ENCODE results near the gene TRIM54. TPM values are rescaled to one million over a fixed set of nuclear protein-coding genes. Genes with fewer than 3 reads are reported as not detected.
"Not testable (repeated sequence)": the region's sequence is repeated elsewhere in the genome, so short reads cannot be mapped to it uniquely, and the experiment has no call there.

TRIM54 gene
- total RNA-seq, 2 experiments from 2014 or later: 0.16 to 0.23 TPM

- DNase-seq: no peak
- no peak for TF ChIP-seq CTCF (IDR thresholded peaks at IDR 0.05)
- intact Hi-C loops (cut with micrococcal nuclease): no loop called here
- no peaks in the 10 kb centered on the region for H3K4me1 Mint-ChIP-seq (ENCODE audit: low read depth)
- H3K36me3 Mint-ChIP-seq (ENCODE audit: low read depth): no peaks in the 10 kb centered on the region
- POLR2A ChIA-PET: interaction anchor here (1.4 kb wide), 1 partner anchor 24 kb away, joined by 3 read pairs; no protein-coding TSS in a partner anchor
- CTCF ChIA-PET: interaction anchor here (0.6 to 4.4 kb wide), 6 partner anchors 8 to 31 kb away, joined by 3 to 30 read pairs (median 8); no protein-coding TSS in a partner anchor
- no peak for ATAC-seq
- H3K27ac Mint-ChIP-seq: no peak overlapping the region
- no peaks in the 10 kb centered on the region for H3K9me3 Mint-ChIP-seq
- H3K4me3 Mint-ChIP-seq: no peak overlapping the region
- peaks cover 4% of the 10 kb centered on the region for H3K27me3 Mint-ChIP-seq
Observed at GRCh38 chr2:27271631-27272340, 10.4 kb upstream of the TRIM54 start.

DNA sequence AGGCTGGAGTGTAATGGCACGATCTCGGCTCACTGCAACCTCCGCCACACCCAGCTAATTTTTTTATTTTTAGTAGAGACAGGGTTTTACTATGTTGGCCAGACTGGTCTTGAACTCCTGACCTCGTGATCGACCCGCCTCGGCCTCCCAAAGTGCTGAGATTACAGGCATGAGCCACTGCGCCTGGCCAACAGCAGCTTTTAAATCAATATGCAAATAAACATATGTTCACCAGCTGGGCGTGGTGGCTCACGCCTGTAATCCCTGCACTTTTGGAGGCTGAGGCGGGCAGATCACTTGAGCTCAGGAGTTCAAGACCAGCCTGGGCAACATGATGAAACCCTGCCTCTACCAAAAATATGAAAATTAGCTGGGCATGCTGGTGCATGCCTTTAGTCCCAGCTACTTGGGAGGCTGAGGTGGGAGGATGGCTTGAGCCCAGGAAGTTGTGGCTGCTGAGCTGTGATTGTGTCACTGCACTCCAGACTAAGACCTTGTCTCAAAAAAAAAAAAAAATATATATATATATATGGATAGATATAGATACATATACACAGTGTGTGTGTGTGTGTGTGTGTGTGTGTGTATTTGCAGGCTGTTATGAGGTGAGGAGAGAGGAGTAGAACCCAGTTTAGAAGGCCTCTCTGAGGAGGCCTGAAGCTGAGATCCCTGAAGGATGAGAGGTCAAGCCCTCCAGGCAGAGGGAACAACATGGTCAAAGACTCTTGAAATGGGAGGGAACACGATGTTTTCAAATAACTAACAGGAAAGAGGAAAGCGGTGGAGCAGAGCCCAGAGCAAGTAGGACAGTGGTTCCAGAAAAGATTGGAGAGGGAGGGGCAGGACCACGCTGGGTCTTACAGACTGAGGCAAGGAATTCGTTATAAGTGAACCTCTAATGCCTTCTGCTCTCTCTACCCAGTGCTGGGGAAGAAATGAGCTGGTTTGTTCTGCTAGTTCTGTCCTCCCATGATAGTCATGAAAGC is 9.4 kb upstream of the TRIM54 start:
- H3K27ac Mint-ChIP-seq; H3K4me1 Mint-ChIP-seq (ENCODE audit: low read depth); H3K27me3 Mint-ChIP-seq; H3K4me3 Mint-ChIP-seq; DNase-seq; ATAC-seq; H3K9me3 Mint-ChIP-seq; H3K36me3 Mint-ChIP-seq (ENCODE audit: low read depth); intact Hi-C loops (cut with micrococcal nuclease): not testable (repeated sequence)
- POLR2A ChIA-PET: interaction anchor here (1.6 kb wide), 1 partner anchor 24 kb away, joined by 3 read pairs; no protein-coding TSS in a partner anchor
- CTCF ChIA-PET: interaction anchor here (1.0 to 4.4 kb wide), 5 partner anchors 7 to 30 kb away, joined by 3 to 30 read pairs (median 11); no protein-coding TSS in a partner anchor

GRCh38 chr2:27275211-27276150 is 6.7 kb upstream of the TRIM54 start, which contains the start of gene DNAJC5G:
TSS of gene DNAJC5G (plus strand) at chr2:27275433. CDS start at chr2:27276729, 1,296 bp downstream.
- TF ChIP-seq CTCF (IDR thresholded peaks at IDR 0.05): no peak
- peaks cover 5% of the 10 kb centered on the region for H3K27me3 Mint-ChIP-seq
- no peak for ATAC-seq
- peaks cover 6% of the 10 kb centered on the region for H3K4me1 Mint-ChIP-seq (ENCODE audit: low read depth)
- no peak for DNase-seq
- no peaks in the 10 kb centered on the region for H3K9me3 Mint-ChIP-seq
- CTCF ChIA-PET: interaction anchor here (1.1 kb wide), 1 partner anchor 28 kb away, joined by 3 read pairs; no protein-coding TSS in a partner anchor
- no peaks in the 10 kb centered on the region for H3K36me3 Mint-ChIP-seq (ENCODE audit: low read depth)
- intact Hi-C loops (cut with micrococcal nuclease): no loop called here
- POLR2A ChIA-PET: no interaction called here
- no peak within 1 kb of the TSS for H3K27ac Mint-ChIP-seq
- H3K4me3 Mint-ChIP-seq: no peak within 1 kb of the TSS

- ChIA-PET POLR2A (no interaction called here), CTCF (interaction anchor here (6.0 to 7.4 kb wide), 3 partner anchors 12 to 27 kb away, joined by 76 to 122 read pairs (median 100); no protein-coding TSS in a partner anchor)
- TF ChIP-seq CTCF (IDR thresholded peaks at IDR 0.05): no peak
- H3K27ac Mint-ChIP-seq: no peak overlapping the region
- H3K4me1 Mint-ChIP-seq (ENCODE audit: low read depth): peaks cover 6% of the 10 kb centered on the region
- ATAC-seq (no peak), DNase-seq (no peak)
- H3K27me3 Mint-ChIP-seq: peaks cover 8% of the 10 kb centered on the region
- no peak overlapping the region for H3K4me3 Mint-ChIP-seq
- H3K9me3 Mint-ChIP-seq: no peaks in the 10 kb centered on the region
- intact Hi-C loops (cut with micrococcal nuclease): no loop called here
- no peaks in the 10 kb centered on the region for H3K36me3 Mint-ChIP-seq (ENCODE audit: low read depth)
Observed at GRCh38 chr2:27278010-27278409, 4.2 kb upstream of the TRIM54 start.

Data from activated CD8-positive, alpha-beta T cell treated with anti-CD3 and anti-CD28 coated beads for 36 hours (primary cell).